Superior temporal gyrus (tissue), 1 donor: ENCODE results near the gene DOK1.
"Not testable (repeated sequence)": the region's sequence is repeated elsewhere in the genome, so short reads cannot be mapped to it uniquely, and the experiment has no call there.

Source experiments
- DNase-seq: peaks from one replicate; pipeline ENCODE4 v3.0.0-alpha.2; 2016; ENCODE audit errors: extremely low spot score

Gene DOK1

GRCh38 chr2:74548285-74548899 is 6.1 kb upstream of the DOK1 start:
- no peak for DNase-seq

- no peak for DNase-seq
Measured at GRCh38 chr2:74548900-74549826, 5.4 kb upstream of the DOK1 start.

GRCh38 chr2:74550231-74550630 is 4.3 kb upstream of the DOK1 start:
- no peak for DNase-seq

GRCh38 chr2:74551530-74551929 is 3.0 kb upstream of the DOK1 start:
- DNase-seq, result no peak

GRCh38 chr2:74551942-74552913 is 2.3 kb upstream of the DOK1 start:
- DNase-seq, result no peak

GRCh38 chr2:74552914-74553811 is 1.4 kb upstream of the DOK1 start:
- DNase-seq, result no peak

GRCh38 chr2:74554820-74555531 is 456 bp downstream of the DOK1 start:
- DNase-seq, result no peak

- DNase-seq, result no peak
Measured at GRCh38 chr2:74555610-74556103, 1.1 kb downstream of the DOK1 start.

- no peak for DNase-seq
Measured at GRCh38 chr2:74556159-74556558, 1.6 kb downstream of the DOK1 start.

- DNase-seq, result no peak
Measured at GRCh38 chr2:74556831-74557370, 2.4 kb downstream of the DOK1 start.

- DNase-seq, result no peak
Measured at GRCh38 chr2:74558284-74559230, 4.0 kb downstream of the DOK1 start.

- DNase-seq, result no peak
Measured at GRCh38 chr2:74559912-74560311, 5.4 kb downstream of the DOK1 start.

GRCh38 chr2:74560591-74560990 is 6.1 kb downstream of the DOK1 start:
- DNase-seq, result no peak

GRCh38 chr2:74561022-74561421 is 6.5 kb downstream of the DOK1 start:
- DNase-seq, result not testable (repeated sequence)

- DNase-seq, result no peak
Measured at GRCh38 chr2:74562126-74562775, 7.7 kb downstream of the DOK1 start.

- DNase-seq, result no peak
Measured at GRCh38 chr2:74564222-74564621, 9.7 kb downstream of the DOK1 start.

GRCh38 chr2:74566076-74566753 is 11.7 kb downstream of the DOK1 start:
- no peak for DNase-seq

GRCh38 chr2:74566754-74567085 is 12.2 kb downstream of the DOK1 start:
- DNase-seq, result no peak
